HUDEP-2 (cell line): ENCODE data around the gene SMC1B.
"Not testable (repeated sequence)": the region's sequence is repeated elsewhere in the genome, so short reads cannot be mapped to it uniquely, and the experiment has no call there.

Source experiments
- DNase-seq, 76 experiments: peaks; one replicate each; lab custom pipeline; 2025; ENCODE audit not compliant: unreplicated experiment in 76 of 76; lab: John Stamatoyannopoulos, UW

Gene SMC1B

GRCh38 chr22:45357490-45357889 is 55.9 kb downstream of the SMC1B start:
- DNase-seq = no peak

GRCh38 chr22:45353786-45354185 is 59.6 kb downstream of the SMC1B start:
- no peak for DNase-seq

GRCh38 chr22:45352757-45353156 is 60.6 kb downstream of the SMC1B start:
- DNase-seq = not testable (repeated sequence)

GRCh38 chr22:45351956-45352355 is 61.4 kb downstream of the SMC1B start:
- no peak for DNase-seq

GRCh38 chr22:45349916-45350315 is 63.5 kb downstream of the SMC1B start:
- no peak for DNase-seq

- peak in 2 of 76 experiments; percentile 9 to 10 for DNase-seq
Measured at GRCh38 chr22:45344334-45344733, 69.1 kb downstream of the SMC1B start.

- no peak for DNase-seq
Measured at GRCh38 chr22:45343143-45343542, 70.3 kb downstream of the SMC1B start.

- DNase-seq = peak in 74 of 76 experiments; percentile 16 to 85 (median 62)
Measured at GRCh38 chr22:45341498-45341897, 71.9 kb downstream of the SMC1B start.

GRCh38 chr22:45340323-45340722 is 73.1 kb downstream of the SMC1B start:
- DNase-seq = no peak

- DNase-seq = no peak
Measured at GRCh38 chr22:45338795-45339194, 74.6 kb downstream of the SMC1B start.

GRCh38 chr22:45337536-45337935 is 75.9 kb downstream of the SMC1B start:
- DNase-seq = no peak

GRCh38 chr22:45336971-45337431 is 76.4 kb downstream of the SMC1B start:
- DNase-seq = no peak

GRCh38 chr22:45335854-45336522 is 77.4 kb downstream of the SMC1B start:
- no peak for DNase-seq

GRCh38 chr22:45335021-45335818 is 78.2 kb downstream of the SMC1B start:
- DNase-seq = no peak

- DNase-seq = no peak
Measured at GRCh38 chr22:45334528-45334927, 78.9 kb downstream of the SMC1B start.

- DNase-seq = no peak
Measured at GRCh38 chr22:45334068-45334467, 79.3 kb downstream of the SMC1B start.

GRCh38 chr22:45332001-45332400 is 81.4 kb downstream of the SMC1B start:
- DNase-seq = no peak

- no peak for DNase-seq
Measured at GRCh38 chr22:45331486-45331885, 81.9 kb downstream of the SMC1B start.

GRCh38 chr22:45330548-45330947 is 82.9 kb downstream of the SMC1B start:
- no peak for DNase-seq

GRCh38 chr22:45329530-45329936 is 83.9 kb downstream of the SMC1B start:
- peak in 4 of 76 experiments; percentile 13 to 34 (median 23) for DNase-seq

- DNase-seq = peak in 53 of 76 experiments; percentile 4 to 69 (median 36)
Measured at GRCh38 chr22:45328822-45329529, 84.4 kb downstream of the SMC1B start.
